Breast epithelium (tissue), 3 donors: ENCODE measurements around the gene ADGB.

Source experiments
- POLR2A ChIP-seq: fragments of 450-650 bp; IDR thresholded peaks from one replicate; pipeline ENCODE4 v1.6.1; 2016; ENCODE audit warnings: antibody characterized with exemption, mild to moderate bottlenecking, moderate library complexity
- POLR2AphosphoS5 ChIP-seq, 3 donors: sonication (generic); formaldehyde crosslinking; IDR thresholded peaks; one replicate each; pipeline ENCODE4 v1.6.1; 2017; ENCODE audit warnings: antibody characterized with exemption in 3 of 3

- TF ChIP-seq POLR2AphosphoS5 (IDR thresholded peaks at IDR 0.05) (no peak), POLR2A (no peak)
Observed at GRCh38 chr6:146860583-146860982, 261.8 kb downstream of the ADGB start.
